ENCODE results near the gene LMX1A.

DNA sequence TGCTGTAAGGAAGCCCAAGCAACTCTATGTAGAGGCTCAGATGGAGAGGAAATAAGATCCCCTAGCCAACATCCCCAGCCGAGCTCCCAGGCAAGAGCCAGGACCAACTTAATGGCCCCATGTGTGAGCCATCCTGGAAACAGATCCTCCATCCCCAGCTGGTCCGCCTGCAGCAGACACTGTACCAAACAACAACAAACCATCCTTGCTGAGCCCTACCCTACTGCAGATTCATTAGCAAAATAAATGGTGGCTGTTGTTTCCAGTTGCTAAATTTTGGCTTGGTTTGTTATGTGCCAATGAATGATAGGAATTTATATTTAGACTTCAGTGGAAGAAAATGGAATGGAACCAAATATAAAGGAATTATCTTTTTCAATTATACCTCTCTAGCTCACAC is 43.9 kb downstream of the LMX1A start:
- TF ChIP-seq, protein P1, sequence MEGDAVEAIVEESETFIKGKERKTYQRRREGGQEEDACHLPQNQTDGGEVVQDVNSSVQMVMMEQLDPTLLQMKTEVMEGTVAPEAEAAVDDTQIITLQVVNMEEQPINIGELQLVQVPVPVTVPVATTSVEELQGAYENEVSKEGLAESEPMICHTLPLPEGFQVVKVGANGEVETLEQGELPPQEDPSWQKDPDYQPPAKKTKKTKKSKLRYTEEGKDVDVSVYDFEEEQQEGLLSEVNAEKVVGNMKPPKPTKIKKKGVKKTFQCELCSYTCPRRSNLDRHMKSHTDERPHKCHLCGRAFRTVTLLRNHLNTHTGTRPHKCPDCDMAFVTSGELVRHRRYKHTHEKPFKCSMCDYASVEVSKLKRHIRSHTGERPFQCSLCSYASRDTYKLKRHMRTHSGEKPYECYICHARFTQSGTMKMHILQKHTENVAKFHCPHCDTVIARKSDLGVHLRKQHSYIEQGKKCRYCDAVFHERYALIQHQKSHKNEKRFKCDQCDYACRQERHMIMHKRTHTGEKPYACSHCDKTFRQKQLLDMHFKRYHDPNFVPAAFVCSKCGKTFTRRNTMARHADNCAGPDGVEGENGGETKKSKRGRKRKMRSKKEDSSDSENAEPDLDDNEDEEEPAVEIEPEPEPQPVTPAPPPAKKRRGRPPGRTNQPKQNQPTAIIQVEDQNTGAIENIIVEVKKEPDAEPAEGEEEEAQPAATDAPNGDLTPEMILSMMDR (IDR thresholded peaks at IDR 0.05): no peak
- TF ChIP-seq POLR2A (IDR thresholded peaks at IDR 0.05): no peak
- TF ChIP-seq POLR2AphosphoS5 (IDR thresholded peaks at IDR 0.05): no peak

All from prostate gland (tissue), 2 donors.